Gastrocnemius medialis (tissue), 4 donors: ENCODE data around the gene MARK3. TPM values are rescaled to one million over a fixed set of nuclear protein-coding genes. Genes with fewer than 3 reads are reported as not detected.

Experiments used
- ATAC-seq, 2 donors: fragments of 150-250 bp; one replicate each; pipeline ENCODE4 v1.9.1; 2016
- DNase-seq, 2 donors: peaks; one replicate each; pipeline ENCODE4 v3.0.0-alpha.2; 2019
- H3K27ac ChIP-seq, 4 donors: fragments of 200-600 bp; sonication (generic); 1 replicate in 1 of 4; 2 replicates in 3 of 4; pipeline ENCODE4 v1.5.1; 2016 to 2018; ENCODE audit warnings: mild to moderate bottlenecking in 2 of 4, moderate library complexity in 1 of 4
- H3K27me3 ChIP-seq, 3 donors: fragments of 200-600 bp; sonication (generic) in 2 of 3; 1 replicate in 1 of 3; 2 replicates in 2 of 3; pipeline versions ENCODE4 v1.5.1 to v1.6.0; 2016 to 2019; ENCODE audit warnings: mild to moderate bottlenecking in 1 of 3, moderate library complexity in 1 of 3
- H3K36me3 ChIP-seq, 2 donors: fragments of 200-600 bp; sonication (generic) in 1 of 2; one replicate each; pipeline ENCODE4 v1.5.1; 2017 to 2018
- H3K4me1 ChIP-seq, 2 donors: fragments of 200-600 bp; sonication (generic) in 1 of 2; one replicate each; pipeline ENCODE4 v1.5.1; 2016 to 2017; ENCODE audit warnings: mild to moderate bottlenecking in 2 of 2
- H3K4me3 ChIP-seq, 4 donors: fragments of 200-600 bp; sonication (generic) in 3 of 4; 1 replicate in 1 of 4; 2 replicates in 3 of 4; pipeline ENCODE4 v1.5.1; 2016 to 2019; ENCODE audit warnings: mild to moderate bottlenecking in 2 of 4
- H3K9me3 ChIP-seq, 3 donors: fragments of 200-600 bp; sonication (generic) in 2 of 3; 1 replicate in 1 of 3; 2 replicates in 2 of 3; pipeline ENCODE4 v1.5.1; 2016 to 2019
- POLR2A ChIP-seq, 2 donors: fragments of 450-650 bp; IDR thresholded peaks; one replicate each; pipeline ENCODE4 v1.6.1; 2017; ENCODE audit warnings: antibody characterized with exemption in 2 of 2, mild to moderate bottlenecking in 2 of 2, moderate library complexity in 2 of 2
- in situ Hi-C, 4 donors: fragments of 200-750 bp; cut with MboI; loops; one replicate each; pipeline versions ENCODE4 v1.15.0 to v1.8.0; 2017; ENCODE audit warnings: low sequenced_read_pairs in 4 of 4
- intact Hi-C: fragments of 100-400 bp; cut with DNase I; formaldehyde crosslinking; loops from one replicate; pipeline ENCODE4 v1.15.1; 2023; ENCODE audit warnings: low total_unique reads
- total RNA-seq, 4 donors: library from RNA; depleted of rRNA; stranded (reverse); fragments of >200 nt; gene quantifications; one replicate each; pipeline versions ENCODE4 v1.1.0 to v1.2.3, GENCODE V29; 2016
- TF ChIP-seq, protein P1 (sequence below), 5 experiments: fragments of 450-650 bp in 3 of 5; fragments of 200-600 bp in 2 of 5; sonication (generic) in 2 of 5; IDR thresholded peaks in 4 of 5; conservative IDR thresholded peaks in 1 of 5; 1 replicate in 4 of 5; 2 replicates in 1 of 5; pipeline ENCODE4 v1.5.1; 2016 to 2019; ENCODE audit warnings: antibody characterized with exemption in 5 of 5, mild to moderate bottlenecking in 3 of 5, moderate library complexity in 3 of 5

MARK3 gene
- total RNA-seq, 4 donors from 2014 or later, result 60.2 to 73.1 (median 71.6) TPM

DNA sequence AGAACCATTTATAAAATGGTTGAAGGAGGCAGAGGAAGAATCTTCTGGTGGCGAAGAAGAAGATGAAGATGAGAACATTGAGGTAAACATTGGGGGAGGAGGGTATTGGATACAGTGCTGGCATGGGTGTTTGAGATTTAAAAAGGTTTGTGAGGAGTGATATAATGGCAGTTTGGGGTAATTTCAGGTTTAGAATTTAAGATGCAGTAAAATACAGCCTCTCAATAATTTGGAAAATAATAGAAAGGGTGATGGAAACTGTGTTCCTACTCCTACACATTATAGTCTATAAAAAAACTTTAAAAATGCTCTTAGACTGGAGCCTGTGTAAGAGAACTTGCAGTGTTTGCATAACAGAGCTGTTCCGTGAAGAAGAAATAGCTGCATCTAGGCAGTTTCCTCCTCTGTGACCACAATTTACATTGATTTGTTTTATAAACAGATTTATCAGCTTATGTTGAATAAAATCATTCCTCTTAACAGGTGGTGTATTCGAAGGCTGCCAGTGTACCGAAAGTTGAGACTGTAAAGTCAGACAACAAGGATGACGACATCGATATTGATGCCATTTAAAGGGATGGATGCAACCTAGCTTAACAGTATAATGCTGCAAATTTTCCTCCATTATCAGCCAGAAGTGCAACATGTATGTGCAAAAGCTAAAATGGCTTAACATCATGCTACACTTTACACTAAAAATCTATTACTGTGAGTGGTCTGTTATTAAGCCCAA is 44.6 kb upstream of the MARK3 start:
- H3K4me3 ChIP-seq, result no peak overlapping the region
- intact Hi-C loops, result no loop called here
- ATAC-seq (no peak), DNase-seq (no peak)
- TF ChIP-seq POLR2A (IDR thresholded peaks at IDR 0.05), result no peak
- TF ChIP-seq, protein P1, sequence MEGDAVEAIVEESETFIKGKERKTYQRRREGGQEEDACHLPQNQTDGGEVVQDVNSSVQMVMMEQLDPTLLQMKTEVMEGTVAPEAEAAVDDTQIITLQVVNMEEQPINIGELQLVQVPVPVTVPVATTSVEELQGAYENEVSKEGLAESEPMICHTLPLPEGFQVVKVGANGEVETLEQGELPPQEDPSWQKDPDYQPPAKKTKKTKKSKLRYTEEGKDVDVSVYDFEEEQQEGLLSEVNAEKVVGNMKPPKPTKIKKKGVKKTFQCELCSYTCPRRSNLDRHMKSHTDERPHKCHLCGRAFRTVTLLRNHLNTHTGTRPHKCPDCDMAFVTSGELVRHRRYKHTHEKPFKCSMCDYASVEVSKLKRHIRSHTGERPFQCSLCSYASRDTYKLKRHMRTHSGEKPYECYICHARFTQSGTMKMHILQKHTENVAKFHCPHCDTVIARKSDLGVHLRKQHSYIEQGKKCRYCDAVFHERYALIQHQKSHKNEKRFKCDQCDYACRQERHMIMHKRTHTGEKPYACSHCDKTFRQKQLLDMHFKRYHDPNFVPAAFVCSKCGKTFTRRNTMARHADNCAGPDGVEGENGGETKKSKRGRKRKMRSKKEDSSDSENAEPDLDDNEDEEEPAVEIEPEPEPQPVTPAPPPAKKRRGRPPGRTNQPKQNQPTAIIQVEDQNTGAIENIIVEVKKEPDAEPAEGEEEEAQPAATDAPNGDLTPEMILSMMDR (IDR thresholded peaks at IDR 0.05 in 4 of 5, conservative IDR thresholded peaks at IDR 0.05 in 1 of 5), result no peak
- H3K4me1 ChIP-seq, result peaks cover 18 to 28% of the 10 kb centered on the region in 2 donors
- H3K9me3 ChIP-seq, result no peaks in the 10 kb centered on the region
- peaks cover 4 to 93% of the 10 kb centered on the region in 2 donors for H3K36me3 ChIP-seq
- H3K27ac ChIP-seq, result peak overlapping the region in 2 of 4 donors; percentile 20 to 39
- in situ Hi-C loops, result no loop called here
- no peaks in the 10 kb centered on the region for H3K27me3 ChIP-seq

DNA sequence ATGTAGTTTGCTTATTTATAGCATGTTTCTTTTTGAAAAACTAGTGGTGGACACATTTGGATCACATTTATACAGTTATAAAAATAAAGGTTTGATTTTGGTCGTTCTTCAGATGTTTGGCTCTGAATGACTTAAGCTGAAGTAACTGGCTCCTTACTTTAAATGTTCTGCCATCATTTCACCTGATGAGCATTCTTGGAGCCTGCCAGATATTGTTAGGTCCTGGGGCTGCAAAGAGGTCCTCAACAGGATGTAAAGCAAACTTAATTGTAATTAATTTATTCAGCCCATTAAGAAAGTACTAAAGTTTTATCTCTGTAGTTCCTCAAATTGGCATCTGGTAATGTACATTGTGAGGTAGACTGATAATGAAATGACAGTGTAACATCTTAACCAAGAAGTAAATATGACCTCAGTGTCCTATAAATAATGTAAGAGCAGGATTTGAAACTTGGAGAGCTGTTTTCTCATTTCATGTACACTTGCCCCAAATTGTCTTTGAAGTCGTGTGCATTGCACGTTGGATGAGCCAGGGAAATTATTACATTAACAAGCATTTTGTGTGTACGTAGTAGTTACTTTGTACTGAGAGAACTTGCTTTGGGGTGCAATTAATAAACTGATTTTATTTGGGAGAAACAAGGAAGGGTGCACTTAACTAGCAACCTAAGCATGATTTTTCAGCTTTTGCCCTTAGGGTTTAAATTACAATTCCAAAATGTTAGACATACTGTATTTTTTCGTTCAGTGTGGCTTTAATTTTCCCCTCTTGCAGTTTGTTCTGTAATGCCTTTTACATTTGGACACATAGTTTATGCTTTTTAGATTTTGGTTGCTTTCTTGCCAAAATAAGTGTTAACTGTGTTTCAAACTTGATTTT is 43.7 kb upstream of the MARK3 start:
- H3K4me1 ChIP-seq, result peaks cover 9 to 20% of the 10 kb centered on the region in 2 donors
- peaks cover 4 to 85% of the 10 kb centered on the region in 2 donors for H3K36me3 ChIP-seq
- no peaks in the 10 kb centered on the region for H3K27me3 ChIP-seq
- intact Hi-C loops (no loop called here), in situ Hi-C loops (no loop called here)
- no peak overlapping the region for H3K4me3 ChIP-seq
- no peak for ATAC-seq
- no peaks in the 10 kb centered on the region for H3K9me3 ChIP-seq
- no peak for DNase-seq
- H3K27ac ChIP-seq, result no peak overlapping the region
- TF ChIP-seq POLR2A (IDR thresholded peaks at IDR 0.05), result no peak
- TF ChIP-seq, protein P1 (IDR thresholded peaks at IDR 0.05 in 4 of 5, conservative IDR thresholded peaks at IDR 0.05 in 1 of 5), result no peak

DNA sequence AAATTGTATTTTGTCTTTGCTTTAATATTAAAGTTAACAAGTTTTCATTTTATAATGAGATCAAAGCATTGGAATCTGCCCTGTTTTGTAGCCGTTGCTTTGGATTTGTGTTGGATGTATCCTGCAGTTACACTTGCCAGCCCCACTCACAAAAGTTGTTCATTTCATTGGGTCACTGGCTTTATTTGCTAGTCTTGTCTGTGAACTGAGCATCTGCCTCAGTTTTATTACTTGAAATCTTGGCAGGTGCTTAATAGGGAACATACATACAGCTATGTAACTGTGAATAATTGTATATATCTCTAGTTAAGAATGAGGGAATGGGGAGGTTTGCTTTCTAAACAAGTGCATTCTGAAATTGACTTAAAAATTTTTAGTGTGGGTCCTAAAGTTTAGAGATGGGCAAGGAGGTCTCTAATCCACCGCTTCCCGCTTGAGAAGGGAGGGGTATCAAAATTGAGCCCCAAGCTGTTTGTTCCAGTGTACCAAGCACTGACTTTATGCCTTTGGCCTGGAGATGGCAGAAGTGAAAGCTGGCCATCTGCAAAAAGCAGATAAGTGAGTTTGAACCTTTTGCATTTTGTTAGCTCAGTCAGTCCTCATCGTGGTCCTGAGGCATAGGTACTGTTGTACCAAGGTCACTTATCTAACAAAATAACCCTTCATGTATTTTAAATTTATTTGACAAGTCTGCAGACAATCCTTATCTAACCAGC is 41.9 kb upstream of the MARK3 start:
- no peak for TF ChIP-seq POLR2A (IDR thresholded peaks at IDR 0.05)
- TF ChIP-seq, protein P1 (IDR thresholded peaks at IDR 0.05 in 4 of 5, conservative IDR thresholded peaks at IDR 0.05 in 1 of 5), result no peak
- no peaks in the 10 kb centered on the region for H3K9me3 ChIP-seq
- no peaks in the 10 kb centered on the region for H3K27me3 ChIP-seq
- ATAC-seq (no peak), DNase-seq (no peak)
- H3K27ac ChIP-seq, result no peak overlapping the region
- no peak overlapping the region for H3K4me3 ChIP-seq
- in situ Hi-C loops, result no loop called here
- peaks cover 8 to 9% of the 10 kb centered on the region in 2 donors for H3K4me1 ChIP-seq
- intact Hi-C loops, result no loop called here
- H3K36me3 ChIP-seq, result peaks cover under 1 to 66% of the 10 kb centered on the region in 2 donors

DNA sequence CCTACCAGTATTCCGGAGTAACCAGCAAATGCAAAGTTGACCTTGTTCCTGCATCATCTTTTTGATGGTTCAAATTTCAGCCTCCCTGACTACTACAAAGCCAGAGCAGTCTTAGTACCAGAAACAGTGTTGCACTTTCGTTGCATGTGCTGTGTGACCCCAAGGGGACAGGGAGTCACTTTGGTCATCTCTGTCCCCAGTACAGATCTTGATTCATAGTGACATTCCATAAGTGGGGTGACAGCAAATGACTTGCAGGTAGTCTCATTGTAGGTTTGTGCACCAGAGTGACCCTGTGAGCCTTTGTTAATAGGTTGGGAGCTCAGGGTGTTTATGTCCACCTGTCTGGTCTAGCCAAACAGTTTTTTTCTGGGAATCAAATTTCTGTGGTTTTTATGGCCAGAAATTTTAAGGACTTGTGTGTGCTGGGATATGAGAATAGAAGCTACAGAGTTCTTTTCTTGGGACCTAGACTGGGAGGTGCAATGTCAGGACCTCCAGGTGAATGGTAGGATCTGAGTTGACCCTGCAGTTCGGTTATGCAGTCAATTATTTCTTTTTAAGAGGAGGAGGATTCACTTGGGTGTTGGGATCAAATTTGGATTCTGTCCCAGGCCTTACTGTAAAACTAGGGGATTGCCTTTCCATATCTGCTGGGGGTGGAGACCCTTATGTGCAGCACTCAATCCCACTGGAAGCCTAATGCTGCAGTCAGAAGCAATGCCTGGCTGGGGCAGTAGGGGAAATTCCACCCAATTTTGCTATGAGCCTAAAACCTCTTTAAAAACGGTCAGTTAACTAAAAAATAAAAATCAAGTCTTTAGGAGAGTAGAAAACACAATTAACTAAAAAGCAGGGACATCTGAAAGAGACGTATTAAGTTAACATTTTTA is 41.1 kb upstream of the MARK3 start:
- Histone ChIP-seq H3K9me3 (no peaks in the 10 kb centered on the region), H3K36me3 (peaks cover 0 to 58% of the 10 kb centered on the region in 2 donors), H3K4me3 (no peak overlapping the region), H3K27me3 (no peaks in the 10 kb centered on the region), H3K4me1 (peaks cover 8 to 9% of the 10 kb centered on the region in 2 donors), H3K27ac (no peak overlapping the region)
- TF ChIP-seq POLR2A (IDR thresholded peaks at IDR 0.05), result no peak
- intact Hi-C loops, result no loop called here
- DNase-seq (no peak), ATAC-seq (no peak)
- in situ Hi-C loops, result no loop called here
